SK-N-SH treated with all-trans-retinoic acid at 6 μM for 48 hours (cell line): ENCODE data around the gene BRD4.

Experiments
- ATAC-seq: fragments of 200-7000 bp; cut with Tn5 transposase; 3 replicates; pipeline ENCODE4 v1.9.1; 2020; ENCODE audit warnings: mild to moderate bottlenecking, moderate library complexity
- BACH2 ChIP-seq: fragments of 250-450 bp; sonication (Bioruptor Pico); IDR thresholded peaks from 2 replicates; pipeline ENCODE4 v1.9.0; 2021; ENCODE audit warnings: mild to moderate bottlenecking, borderline replicate concordance
- CREB5 ChIP-seq: fragments of 250-450 bp; sonication (Bioruptor Pico); IDR thresholded peaks from 2 replicates; pipeline ENCODE4 v1.5.1; 2020; ENCODE audit warnings: low read depth, mild to moderate bottlenecking, moderate library complexity
- CSDC2 ChIP-seq: fragments of 250-450 bp; sonication (Bioruptor Pico); IDR thresholded peaks from 2 replicates; pipeline ENCODE4 v1.5.0; 2020; ENCODE audit warnings: mild to moderate bottlenecking, moderate library complexity
- CSRNP3 ChIP-seq: fragments of 250-450 bp; sonication (Bioruptor Pico); IDR thresholded peaks from 2 replicates; pipeline ENCODE4 v1.5.1; 2021; ENCODE audit warnings: mild to moderate bottlenecking, moderate library complexity
- ESRRG ChIP-seq: fragments of 250-450 bp; sonication (Bioruptor Pico); IDR thresholded peaks from 2 replicates; pipeline ENCODE4 v1.6.1; 2021; ENCODE audit warnings: mild to moderate bottlenecking
- GLIS3 ChIP-seq: fragments of 250-450 bp; sonication (Bioruptor Pico); IDR thresholded peaks from 2 replicates; pipeline ENCODE4 v1.5.0; 2020; ENCODE audit warnings: mild to moderate bottlenecking, moderate library complexity
- ISL1 ChIP-seq: fragments of 250-450 bp; sonication (Bioruptor Pico); IDR thresholded peaks from 2 replicates; pipeline ENCODE4 v2.1.2; 2022; ENCODE audit warnings: mild to moderate bottlenecking, moderate library complexity
- PATZ1 ChIP-seq: fragments of 250-450 bp; sonication (Bioruptor Pico); IDR thresholded peaks from 2 replicates; pipeline ENCODE4 v1.8.0; 2020; ENCODE audit warnings: mild to moderate bottlenecking, moderate library complexity, borderline replicate concordance
- POU6F1 ChIP-seq: fragments of 250-450 bp; sonication (Bioruptor Pico); IDR thresholded peaks from 2 replicates; pipeline ENCODE4 v1.8.0; 2021; ENCODE audit warnings: low read depth, mild to moderate bottlenecking, moderate library complexity, borderline replicate concordance
- PPARA ChIP-seq: fragments of 250-450 bp; sonication (Bioruptor Pico); IDR thresholded peaks from 2 replicates; pipeline ENCODE4 v1.5.0; 2020; ENCODE audit warnings: mild to moderate bottlenecking, borderline replicate concordance
- SNAI2 ChIP-seq: fragments of 250-450 bp; sonication (Bioruptor Pico); IDR thresholded peaks from 2 replicates; pipeline ENCODE4 v1.5.0; 2020; ENCODE audit warnings: mild to moderate bottlenecking, moderate library complexity
- TOX ChIP-seq: fragments of 250-450 bp; sonication (Bioruptor Pico); IDR thresholded peaks from 2 replicates; pipeline ENCODE4 v1.8.0; 2021; ENCODE audit warnings: mild to moderate bottlenecking, moderate library complexity, borderline replicate concordance
- ZC3H10 ChIP-seq: fragments of 250-450 bp; sonication (Bioruptor Pico); IDR thresholded peaks from 2 replicates; pipeline ENCODE4 v1.5.1; 2021; ENCODE audit warnings: mild to moderate bottlenecking, moderate library complexity
- ZFP30 ChIP-seq: fragments of 450-650 bp; formaldehyde crosslinking; IDR thresholded peaks from 2 replicates; pipeline ENCODE4 v1.5.0; 2022; ENCODE audit warnings: mild to moderate bottlenecking, moderate library complexity
- ZNF565 ChIP-seq: fragments of 450-650 bp; formaldehyde crosslinking; conservative IDR thresholded peaks from 2 replicates; pipeline ENCODE4 v1.5.0; 2020; ENCODE audit warnings: low read depth, mild to moderate bottlenecking, moderate library complexity
- ZNF70 ChIP-seq: fragments of 450-650 bp; formaldehyde crosslinking; IDR thresholded peaks from 2 replicates; pipeline ENCODE4 v1.5.0; 2020; ENCODE audit warnings: mild to moderate bottlenecking, moderate library complexity
- ZNF8 ChIP-seq: fragments of 450-650 bp; formaldehyde crosslinking; IDR thresholded peaks from 2 replicates; pipeline ENCODE4 v1.5.0; 2020; ENCODE audit warnings: mild to moderate bottlenecking, moderate library complexity

BRD4 gene

GRCh38 chr19:15201374-15202023, 130.8 kb downstream of the BRD4 start:
- no peak for ATAC-seq

GRCh38 chr19:15200553-15201364, 131.6 kb downstream of the BRD4 start, which contains the start of gene NOTCH3:
Gene NOTCH3 (minus strand): TSS chr19:15200995. CDS start chr19:15200905, 90 bp downstream.
- TF ChIP-seq ZNF8: no peak
- ATAC-seq: peak; percentile 42

More at GRCh38 chr19:15201374-15202023, 130.8 kb downstream of the BRD4 start:
- no peak for TF ChIP-seq ESRRG (CRISPR knock-in tag)
- TF ChIP-seq ZC3H10: no peak
- peak; percentile 63; the same call in 1 of the 2 replicates for TF ChIP-seq ZNF70
- no peak for TF ChIP-seq PATZ1 (CRISPR knock-in tag)
- TF ChIP-seq TOX (CRISPR knock-in tag): no peak
- TF ChIP-seq CSDC2 (CRISPR knock-in tag): no peak

- no peak for ATAC-seq
Observed at GRCh38 chr19:15199661-15200552, 132.4 kb downstream of the BRD4 start.

GRCh38 chr19:15198951-15199660, 133.2 kb downstream of the BRD4 start:
- no peak for ATAC-seq
- TF ChIP-seq CSDC2 (CRISPR knock-in tag) (no peak), ZNF8 (no peak), CREB5 (CRISPR knock-in tag) (no peak), PPARA (CRISPR knock-in tag) (no peak), ZNF565 (CRISPR knock-in tag) (no peak), SNAI2 (CRISPR knock-in tag) (no peak), ZC3H10 (no peak), ZFP30 (CRISPR knock-in tag) (no peak), BACH2 (no peak), POU6F1 (no peak), GLIS3 (CRISPR knock-in tag) (no peak), CSRNP3 (no peak), ISL1 (CRISPR knock-in tag) (no peak)

More at GRCh38 chr19:15199661-15200552, 132.4 kb downstream of the BRD4 start:
- TF ChIP-seq CSRNP3 (no peak), PATZ1 (CRISPR knock-in tag) (peak; percentile 59; the same call in 1 of the 2 replicates), SNAI2 (CRISPR knock-in tag) (no peak), CSDC2 (CRISPR knock-in tag) (no peak)
